GM21619 (cell line): ENCODE data around the gene ZNF248.

Experiments
- ATAC-seq: cut with Tn5 transposase; IDR thresholded peaks from one replicate; pipeline ENCODE4 v1.9.1; 2021; ENCODE audit not compliant: unreplicated experiment

The ZNF248 gene

DNA sequence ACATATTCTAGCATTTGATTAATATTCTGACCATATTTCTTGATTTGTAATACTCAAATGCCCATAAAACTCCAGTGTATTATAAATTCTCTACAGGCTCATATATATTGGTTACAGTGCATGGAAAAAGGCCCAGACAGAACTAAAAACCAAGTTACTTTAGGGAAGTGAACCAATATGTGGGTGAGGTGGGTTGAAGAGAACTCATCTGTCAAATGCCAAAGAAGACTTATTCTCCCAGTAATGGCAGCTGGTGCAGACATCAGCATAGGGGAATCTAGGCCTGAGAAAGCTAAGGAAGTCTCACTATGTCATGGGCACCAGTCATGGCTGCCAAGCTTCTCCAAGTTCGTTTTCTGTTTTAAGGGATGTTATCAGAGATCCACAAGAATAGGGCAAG is 30.6 kb downstream of the ZNF248 start:
- no peak for ATAC-seq

DNA sequence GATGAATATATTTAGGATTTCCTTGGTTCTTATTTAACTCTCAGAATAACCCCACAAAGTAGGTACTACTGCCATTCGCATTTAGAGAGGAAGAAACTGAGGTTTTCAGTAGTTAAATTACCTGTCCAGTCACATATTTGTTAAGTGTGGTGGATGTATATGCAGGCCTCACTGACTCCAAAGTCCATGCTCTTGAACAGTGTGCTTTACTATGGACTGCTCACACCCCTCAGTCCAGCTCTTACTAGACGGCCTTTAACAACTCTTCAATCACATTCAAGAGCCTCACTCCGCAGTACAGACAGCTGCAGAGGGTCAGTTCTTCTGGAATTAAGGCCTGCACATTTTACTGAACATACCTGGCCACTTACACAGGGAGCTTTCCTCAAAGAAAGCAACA is 36.2 kb downstream of the ZNF248 start:
- no peak for ATAC-seq

DNA sequence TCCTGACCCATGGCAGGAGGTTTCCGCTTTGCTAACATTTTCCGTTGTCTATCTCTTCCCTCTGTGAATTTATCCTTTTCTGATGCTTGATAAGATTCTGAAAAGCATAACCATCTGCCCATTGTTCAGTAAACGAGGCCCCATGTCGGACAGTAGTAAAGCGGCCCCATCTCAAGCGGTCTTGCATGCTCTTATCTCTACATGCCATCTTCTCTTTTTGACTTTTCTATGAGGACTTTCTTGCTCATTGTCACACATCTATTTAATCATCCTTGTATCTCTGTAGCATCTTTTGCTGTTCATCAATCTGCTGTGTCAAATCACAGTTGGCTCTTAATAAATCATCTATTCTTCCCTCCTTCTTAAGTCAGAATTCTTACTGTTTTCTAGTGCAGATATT is 37.6 kb downstream of the ZNF248 start:
- ATAC-seq: no peak

DNA sequence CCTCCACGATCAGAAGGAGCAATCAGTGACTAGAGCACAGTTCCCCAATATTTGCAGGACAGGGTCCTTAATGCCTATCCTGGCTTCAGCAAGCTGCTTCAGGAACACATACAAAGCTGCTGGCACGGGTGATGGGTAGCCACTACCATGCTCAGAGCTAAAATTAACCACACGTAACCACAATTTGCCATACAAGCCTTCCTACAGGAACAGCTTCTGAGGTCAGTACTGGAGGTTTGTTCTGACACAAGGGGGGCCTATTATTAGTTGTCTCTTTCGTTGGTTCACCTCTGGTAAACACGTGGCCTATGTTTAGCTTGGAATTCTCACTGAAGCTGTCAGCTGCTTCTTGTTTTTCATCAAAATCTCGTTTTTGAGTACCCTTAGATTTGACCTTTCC is 41.1 kb downstream of the ZNF248 start:
- no peak for ATAC-seq

DNA sequence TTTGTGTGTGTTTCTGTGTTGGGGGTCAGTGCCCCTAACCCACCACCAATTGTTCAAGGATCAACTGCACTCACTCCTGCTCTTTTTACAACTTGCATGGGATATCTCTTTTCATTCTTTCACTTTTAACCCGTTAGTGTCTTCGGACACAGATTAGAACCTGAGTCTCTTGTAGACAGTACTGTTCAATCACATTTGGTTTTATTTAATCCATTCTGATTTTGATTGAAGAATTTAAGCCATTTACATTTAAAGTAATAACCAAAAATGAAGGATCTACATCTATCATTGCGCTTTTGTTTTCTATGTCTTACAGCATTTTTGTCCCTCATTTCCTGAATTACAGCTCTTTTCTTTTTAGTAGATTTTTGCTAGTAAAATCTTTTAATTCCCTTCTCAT is 43.6 kb downstream of the ZNF248 start:
- no peak for ATAC-seq

DNA sequence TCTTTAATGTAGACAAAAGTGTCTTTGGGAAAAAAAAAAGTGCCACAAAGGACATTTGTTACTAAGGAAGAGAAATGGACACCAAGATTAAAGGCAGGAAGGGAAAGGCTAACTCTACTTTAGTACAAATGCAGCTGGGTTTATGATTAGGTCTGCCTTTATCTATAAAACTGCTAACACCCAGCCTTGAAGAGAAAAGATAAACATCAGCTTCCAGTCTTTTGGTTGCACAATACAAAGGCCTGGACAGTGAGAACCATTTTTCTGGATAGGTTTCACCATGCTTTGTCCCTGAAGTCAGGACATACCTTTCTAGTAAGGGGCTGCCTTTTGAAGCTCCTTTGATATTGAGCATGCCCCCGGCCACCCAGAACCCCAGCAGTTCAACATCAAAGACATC is 45.1 kb downstream of the ZNF248 start:
- ATAC-seq: no peak

DNA sequence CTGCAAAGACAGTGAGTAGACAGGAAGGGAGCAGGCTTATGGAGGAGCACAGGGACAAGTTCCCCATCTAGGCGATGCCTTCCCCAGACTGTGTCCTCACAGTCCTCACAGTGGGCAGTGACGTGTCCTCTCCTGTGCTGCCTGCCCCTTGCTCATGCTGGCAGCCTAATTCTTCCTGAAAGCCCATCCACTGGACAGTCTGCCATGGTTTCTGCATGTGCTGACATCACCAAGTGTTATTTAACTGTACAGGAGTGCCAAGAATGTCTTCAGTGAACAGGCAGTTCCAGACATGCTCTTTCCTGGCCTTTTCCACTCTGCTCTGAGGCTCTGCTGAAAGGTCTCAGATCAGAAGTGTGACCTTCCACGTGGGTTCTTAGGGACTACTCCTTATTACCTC is 54.1 kb downstream of the ZNF248 start:
- ATAC-seq: no peak

DNA sequence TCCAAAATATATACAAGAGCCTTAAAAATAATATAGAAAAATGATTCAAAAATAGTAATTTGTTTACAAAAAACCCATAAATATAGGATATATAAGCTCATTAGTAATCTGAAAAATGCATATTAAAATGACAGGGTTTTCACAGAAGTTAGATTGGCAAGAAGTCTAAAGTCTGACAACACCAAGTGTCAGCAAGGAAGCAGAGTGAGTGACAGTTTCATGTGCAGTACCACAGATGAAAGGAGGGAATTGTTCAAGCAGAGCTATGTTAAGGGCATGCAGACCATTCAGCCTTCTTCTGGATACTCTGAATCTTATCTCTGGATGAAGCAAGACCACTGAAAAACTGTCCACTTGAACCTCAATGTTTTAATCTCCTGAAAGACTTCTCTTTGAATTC is 55.9 kb downstream of the ZNF248 start:
- ATAC-seq: no peak

DNA sequence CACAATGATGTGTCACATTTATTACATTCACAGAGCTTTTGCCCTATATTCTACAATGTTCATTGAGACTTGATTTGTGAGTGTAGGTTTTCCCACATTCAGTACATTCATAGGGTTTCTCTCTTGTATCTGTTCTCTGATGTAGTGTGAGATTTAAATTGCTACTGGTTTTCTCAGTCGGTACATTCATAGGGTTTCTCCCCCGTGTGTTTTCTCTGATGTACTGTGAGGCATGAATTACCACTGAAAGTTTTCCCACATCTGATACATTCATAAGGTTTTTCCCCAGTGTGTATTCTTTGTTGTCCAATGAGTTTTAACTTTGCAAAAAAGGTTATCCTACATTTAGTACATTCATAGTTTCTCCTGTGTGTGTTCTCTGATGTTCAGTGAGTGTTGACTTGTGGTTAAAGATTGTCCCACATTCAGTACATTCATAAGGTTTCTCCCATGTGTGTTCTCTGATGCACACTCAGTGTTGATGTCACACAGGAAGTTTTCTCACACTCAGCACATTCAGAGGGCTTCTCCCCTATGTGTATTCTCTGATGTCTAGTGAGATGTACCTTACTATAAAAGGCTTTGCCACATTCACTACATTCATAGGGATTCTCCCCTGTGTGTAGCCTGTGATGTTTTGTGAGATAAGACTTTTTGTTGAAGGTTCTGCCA is 63.0 kb downstream of the ZNF248 start:
- no peak for ATAC-seq

DNA sequence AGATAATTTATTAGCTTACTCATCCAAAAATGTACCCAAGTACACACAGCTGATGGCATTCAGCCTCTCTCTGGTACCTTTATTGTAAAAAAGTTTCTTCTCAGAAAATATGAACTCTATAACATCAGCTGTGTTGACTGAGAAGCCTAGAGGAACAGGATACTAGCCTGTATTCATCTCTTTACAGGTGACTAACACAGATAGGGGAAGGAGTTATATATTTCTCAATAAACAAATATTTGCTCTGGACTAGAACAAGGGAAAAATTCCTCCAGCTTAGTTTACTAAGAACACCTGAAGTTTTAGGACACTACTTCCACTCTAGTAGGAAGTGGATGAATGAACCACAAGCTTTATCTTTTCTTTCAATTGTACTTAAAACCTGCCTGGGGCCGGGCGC is 67.8 kb downstream of the ZNF248 start:
- ATAC-seq: no peak

DNA sequence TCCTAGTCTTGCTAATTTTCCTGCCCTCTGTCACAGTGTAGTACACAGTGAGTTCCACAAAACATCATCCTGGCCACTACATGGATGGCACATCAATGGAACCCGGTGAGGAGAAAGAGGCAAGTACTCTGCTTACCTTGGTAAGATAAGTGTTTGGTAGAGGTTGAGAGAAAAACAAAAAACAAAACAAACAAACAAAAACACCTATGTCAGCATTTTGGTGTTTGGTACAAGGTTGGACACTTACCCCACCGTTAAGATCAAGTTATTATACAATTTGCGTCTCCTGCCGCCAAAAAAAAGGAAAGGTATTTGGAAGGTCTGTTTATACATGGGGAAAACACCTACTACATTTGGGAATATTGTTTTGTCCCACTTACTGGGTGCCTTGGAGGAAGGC is 72.7 kb downstream of the ZNF248 start:
- no peak for ATAC-seq

DNA sequence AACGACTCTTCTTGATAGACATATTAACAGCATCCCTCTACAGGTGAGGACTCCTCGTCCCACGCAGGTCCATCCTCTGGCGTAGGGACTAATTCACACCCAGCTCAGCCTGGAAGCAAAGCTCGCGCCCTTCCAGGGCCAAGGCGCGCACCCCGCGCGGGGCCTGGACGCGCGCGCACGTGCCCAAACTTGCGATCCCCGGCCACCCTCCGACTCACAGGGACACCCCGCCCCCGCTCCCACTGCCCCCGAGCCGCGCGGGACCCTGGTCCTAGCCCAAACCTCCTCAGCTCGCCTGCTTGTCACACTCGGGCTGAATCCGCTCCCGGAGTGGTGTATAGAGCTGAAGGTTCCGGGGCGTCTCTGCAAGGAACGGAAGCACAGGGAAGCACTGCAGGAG is 76.9 kb downstream of the ZNF248 start:
- ATAC-seq: no peak

DNA sequence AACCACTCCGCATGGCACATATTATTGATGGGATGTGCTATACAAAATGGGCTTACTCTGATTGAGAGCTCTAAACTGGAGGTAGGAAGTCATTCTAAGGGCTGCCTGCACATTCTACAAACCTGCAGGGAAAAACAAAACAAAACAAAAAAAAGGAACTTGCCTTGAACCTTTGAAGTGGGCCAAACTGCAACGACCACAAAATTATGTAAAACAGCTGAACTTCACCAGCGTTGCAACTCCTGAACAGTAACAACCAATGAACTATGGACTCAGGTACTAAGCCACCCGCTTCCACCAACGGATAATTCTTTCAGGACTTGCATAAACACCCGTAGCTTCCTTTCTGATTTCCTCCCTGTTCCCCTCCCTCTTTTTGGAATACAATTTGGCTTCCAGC is 80.4 kb downstream of the ZNF248 start:
- no peak for ATAC-seq

DNA sequence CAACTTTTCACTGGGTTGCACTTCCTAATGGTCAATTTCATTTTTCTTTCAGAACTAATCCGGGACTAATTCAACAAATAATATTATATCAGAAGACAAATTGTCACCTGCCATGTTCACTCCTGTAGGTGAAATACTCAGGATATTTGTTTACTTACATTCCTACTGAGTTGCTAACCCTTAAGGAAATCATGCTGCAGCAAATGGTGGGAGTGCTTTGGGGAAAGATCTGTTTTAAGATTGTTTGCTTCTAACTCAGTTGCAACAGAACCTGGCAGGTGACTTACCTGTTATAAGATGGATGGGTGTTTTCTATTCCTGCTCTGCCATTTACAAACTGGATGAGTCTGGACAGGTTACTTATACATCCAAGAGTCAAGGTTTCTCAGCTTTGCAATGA is 81.8 kb downstream of the ZNF248 start:
- ATAC-seq: no peak

DNA sequence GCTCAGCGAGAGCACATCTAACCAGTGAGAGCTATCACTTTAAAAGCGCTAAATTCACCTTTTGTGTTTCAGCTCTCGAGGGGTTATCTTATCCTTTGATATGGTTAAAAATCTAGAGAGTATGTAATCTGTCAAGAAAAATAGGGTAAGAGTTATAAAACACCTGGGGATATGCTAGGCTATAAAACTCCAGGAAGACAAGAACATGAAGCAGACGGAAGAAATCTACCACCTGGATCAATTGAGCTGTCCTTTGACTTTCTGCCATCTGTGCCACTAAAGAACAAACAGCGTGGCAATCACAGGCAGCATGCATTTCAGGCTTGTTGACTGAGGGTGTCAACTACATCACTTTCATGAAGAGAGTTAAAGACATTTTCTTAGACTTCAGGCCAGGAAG is 83.1 kb downstream of the ZNF248 start:
- ATAC-seq: no peak

DNA sequence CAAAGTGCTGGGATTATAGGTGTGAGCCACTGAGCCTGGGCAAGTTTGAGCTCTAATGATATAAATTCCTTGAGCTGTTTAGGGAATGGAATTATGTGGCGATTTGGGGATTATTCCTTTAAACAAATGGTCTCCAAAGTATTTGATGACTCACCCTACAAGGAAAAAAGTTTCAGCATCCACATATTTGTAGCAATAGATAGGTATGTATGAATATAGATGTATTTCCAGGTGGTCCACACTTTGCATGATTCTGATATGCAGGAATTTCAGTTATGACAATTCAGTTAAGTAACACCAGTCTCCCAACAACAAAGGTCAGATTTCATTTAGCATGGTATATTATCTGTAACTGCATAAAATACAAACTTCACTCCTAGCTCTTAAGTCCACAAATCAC is 92.2 kb downstream of the ZNF248 start:
- ATAC-seq: no peak

DNA sequence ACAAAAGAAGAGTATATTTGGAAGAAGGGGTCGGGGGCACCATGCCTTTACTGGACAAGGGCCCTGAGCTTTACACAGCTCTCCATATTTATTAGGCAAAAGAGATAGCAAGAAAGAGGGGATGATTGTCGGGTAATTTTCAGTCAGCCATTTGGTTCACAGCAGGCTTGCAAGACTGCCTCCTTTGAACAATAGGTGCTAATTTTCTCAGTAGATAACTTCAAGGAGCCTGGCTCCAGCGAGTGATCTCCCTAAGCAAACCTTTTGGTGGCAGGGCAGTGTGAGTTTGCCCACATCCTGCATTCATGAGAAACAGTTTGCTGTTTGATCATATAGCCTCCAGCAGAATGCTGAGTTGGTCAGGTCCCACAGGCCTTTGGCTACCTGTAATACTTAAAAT is 94.3 kb downstream of the ZNF248 start:
- no peak for ATAC-seq

DNA sequence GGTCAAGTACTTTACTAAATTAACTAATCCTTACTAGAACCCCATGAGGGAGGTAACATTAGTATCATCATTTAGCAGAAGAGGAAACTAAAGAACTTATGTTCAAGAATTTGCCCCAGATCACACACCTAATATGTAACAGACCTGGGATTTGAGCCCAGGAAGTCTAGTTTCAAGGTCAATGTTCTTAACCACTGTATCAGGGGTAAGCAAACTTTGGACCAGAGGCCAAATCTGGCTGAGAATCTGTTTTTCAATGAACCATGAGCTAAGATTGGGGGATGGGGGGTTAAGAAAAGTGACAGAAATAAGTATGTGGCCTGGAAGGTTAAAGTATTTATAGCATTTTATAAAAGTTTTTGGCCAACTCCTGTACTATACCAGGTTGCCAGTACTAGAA is 95.1 kb downstream of the ZNF248 start:
- ATAC-seq: no peak

DNA sequence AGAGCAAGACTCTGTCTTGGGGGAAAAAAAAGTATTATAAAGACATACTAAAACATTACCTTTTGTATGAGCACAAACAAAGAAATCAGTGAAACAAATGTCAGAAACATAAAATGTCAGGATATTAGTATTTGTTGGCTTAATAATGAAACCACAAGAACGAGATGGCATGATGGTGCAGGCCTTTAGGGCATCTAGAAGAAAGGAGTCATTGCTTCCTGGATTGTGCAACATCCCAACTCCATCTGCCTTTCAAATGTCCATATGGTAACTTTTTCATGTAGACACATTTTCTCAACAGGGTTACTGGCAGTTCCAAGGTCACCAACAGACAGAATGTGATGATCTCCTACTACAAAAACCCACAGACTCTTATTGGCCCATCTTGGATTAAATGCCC is 96.6 kb downstream of the ZNF248 start:
- no peak for ATAC-seq

DNA sequence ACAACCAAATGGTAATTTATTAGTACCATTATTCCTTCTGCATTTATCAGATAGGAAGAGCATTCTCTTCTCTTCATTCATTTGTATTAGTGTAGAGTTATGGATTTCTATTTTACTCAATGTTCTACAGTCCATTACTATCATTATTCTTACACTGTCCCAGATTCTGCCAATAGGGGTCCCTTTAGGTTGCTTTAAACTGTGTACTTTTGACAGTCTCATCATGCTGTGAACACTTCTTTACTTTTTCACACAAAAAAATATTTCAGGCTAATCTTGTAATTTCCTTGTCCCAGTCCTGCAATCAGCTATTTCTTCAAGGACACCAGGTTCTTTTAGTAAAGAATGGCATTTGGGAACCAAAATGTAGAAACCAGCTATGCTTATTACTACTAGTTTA is 99.3 kb downstream of the ZNF248 start:
- no peak for ATAC-seq

DNA sequence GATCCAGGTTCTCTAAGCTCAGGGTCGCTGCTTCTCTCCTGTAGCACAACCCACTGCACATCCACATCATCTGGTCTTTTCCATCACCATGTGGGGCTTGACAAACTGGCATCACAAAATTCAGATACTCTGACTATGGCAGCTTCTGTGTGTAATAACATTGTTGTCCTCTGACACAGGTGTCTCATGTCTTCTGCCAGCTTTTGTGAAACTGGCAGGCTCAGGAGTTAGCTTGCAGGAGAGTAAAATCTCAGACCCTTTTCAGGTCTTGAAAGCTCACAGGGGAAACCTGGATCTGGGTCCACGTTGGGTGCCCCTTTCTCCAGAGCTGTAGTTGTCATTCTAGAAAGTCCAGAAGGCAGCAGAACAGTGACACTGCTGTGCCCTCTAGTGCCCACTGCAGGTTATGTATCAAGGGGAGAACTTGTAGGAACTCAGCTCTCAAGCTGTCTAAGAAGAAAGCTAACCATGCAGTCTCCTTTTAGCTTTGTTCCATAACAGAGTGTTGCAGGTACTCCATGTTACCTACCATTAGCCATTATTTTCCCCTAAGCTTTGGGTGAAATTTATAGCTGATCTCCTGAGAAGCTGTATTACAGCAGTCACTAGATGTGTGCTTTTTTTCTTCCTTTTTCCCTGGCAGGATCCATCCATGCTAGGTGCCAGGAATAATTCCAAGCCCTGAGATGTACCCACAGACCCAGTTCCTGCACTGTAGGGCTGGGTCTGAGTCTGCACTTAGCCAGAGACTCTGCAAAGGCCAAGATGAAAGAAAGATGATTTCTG is 102.7 kb downstream of the ZNF248 start:
- ATAC-seq: peak; percentile 77

DNA sequence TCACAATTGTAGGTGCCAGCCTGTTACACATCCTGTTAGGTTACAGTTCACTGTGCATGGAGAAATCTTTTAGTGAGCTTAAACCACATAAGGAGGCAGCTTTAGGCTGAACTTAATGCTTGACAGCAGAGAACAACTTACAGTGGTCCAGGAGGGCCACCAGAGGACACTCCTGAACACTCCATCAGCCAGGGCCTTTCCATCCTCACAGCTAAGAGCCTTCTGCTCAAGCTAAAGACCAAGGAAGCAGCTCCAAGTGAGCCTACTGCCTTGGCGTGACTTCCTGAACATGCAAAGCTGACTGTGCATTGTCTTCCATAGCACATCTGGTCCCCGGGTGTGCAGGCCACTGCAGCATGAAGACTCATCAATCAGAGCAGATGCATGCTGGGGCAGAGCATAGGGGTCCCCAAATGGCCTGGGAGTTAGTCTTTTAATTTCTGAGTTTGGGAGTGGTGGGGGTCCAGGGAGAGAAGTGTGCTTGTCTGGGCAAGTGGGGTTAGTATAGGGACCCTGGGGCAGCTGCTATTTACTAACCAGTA is 105.0 kb downstream of the ZNF248 start:
- no peak for ATAC-seq

DNA sequence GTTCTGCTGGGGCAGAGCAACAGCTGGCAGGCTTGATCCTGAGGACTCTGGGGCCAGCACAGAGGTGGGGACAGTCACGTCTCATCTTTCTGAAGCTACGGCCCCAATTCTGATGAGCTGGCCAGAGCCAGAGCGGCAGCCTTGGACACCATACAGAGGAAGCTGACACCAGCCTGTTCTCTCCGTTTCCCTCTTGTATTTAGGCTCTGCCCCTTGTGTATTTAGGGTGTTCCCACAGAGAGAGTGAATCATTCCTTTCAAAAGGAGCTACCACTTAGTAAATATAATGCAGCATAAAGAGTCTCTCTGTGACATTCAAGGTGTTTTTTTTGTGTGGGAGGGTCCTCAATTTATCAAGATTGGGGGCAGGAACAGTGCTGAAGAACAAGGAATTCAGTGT is 109.2 kb downstream of the ZNF248 start:
- ATAC-seq: no peak
